ENCODE results near the gene GABRG3. TPM values are rescaled to one million over a fixed set of nuclear protein-coding genes. Genes with fewer than 3 reads are reported as not detected.

Gene GABRG3
- total and polyA plus RNA-seq, 10 of the 15 experiments (the other 5 are each of a cell fraction or from before 2014, with no cell fraction given), result 0.15 TPM; not detected in 9

DNA sequence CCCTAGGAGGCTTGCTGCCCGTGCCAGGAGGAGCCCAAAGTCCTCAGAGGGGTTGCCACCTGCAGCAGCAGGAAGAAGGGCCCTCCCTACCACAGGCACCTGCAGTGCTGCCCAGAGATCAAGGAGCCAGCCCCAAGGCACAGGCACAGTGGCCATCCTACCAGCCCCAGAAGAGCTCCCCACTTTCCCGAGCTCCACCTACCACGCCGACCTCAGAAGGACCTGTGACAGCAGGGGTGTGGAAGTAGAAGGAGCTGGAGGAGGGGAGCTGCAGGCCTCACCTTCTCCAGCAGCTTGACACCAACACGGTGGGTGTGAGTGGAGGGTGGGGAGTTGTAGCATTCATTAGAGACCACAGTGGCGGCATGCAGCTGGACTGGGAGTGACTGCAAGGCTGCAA lies 485.8 kb downstream of the GABRG3 start (continued):
- no peak for TF ChIP-seq MYC (IDR thresholded peaks at IDR 0.05; ENCODE audit: insufficient read depth, insufficient read length, insufficient replicate concordance, low read length, severe bottlenecking)
- TF ChIP-seq SPI1 (IDR thresholded peaks at IDR 0.05; ENCODE audit: borderline replicate concordance, insufficient read depth, low read depth, low read length), result no peak
- TF ChIP-seq MTA3 (IDR thresholded peaks at IDR 0.05; ENCODE audit: borderline replicate concordance, low read length), result no peak
- no peak for TF ChIP-seq NBN (IDR thresholded peaks at IDR 0.05)

DNA sequence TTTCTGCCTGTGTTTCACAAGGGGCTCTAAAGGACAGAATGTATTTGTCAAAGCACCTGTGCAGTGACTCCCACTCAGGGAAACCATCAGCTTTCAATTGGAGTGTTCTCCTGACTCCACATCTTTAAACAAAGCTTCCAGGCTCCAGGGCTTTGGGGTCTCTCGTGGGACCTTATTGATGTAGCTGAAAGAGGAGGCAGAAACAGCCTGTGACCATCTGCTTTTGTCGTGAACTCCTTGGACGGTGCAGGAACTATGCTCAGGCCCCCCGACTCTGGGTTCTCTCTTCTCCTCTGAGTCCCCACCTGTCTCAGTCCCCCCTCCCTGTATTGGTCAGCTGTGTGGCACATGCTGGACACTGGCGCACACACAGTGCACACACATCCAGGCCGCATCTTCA lies 486.8 kb downstream of the GABRG3 start:
- in situ Hi-C loops (cut with MboI), result loop anchor here (10.0 kb wide), 1 partner anchor 63 kb away; no protein-coding TSS in a partner anchor
- H3K79me2 ChIP-seq (ENCODE audit: control insufficient read depth, insufficient read depth, low read length), result no peaks in the 10 kb centered on the region
- intact Hi-C loops (cut with micrococcal nuclease; ENCODE audit: unreplicated experiment), result no loop called here
- no peak for TF ChIP-seq SRF (IDR thresholded peaks at IDR 0.05; ENCODE audit: low read depth in 2 of 2, low read length in 2 of 2)
- no peaks in the 10 kb centered on the region for H3K36me3 ChIP-seq (ENCODE audit: control insufficient read depth in 2 of 2, insufficient read depth in 2 of 2, low read length in 1 of 2)
- H3K9ac ChIP-seq (ENCODE audit: control insufficient read depth, insufficient read depth, low read length), result no peak overlapping the region
- POLR2A ChIA-PET, result no interaction called here
- DNase-seq (ENCODE audit: low read depth, low spot score) (no peak), ATAC-seq (no peak), FAIRE-seq (no peak)
- WGBS (ENCODE audit: insufficient coverage, insufficient replicate concordance, low lambda C conversion rate, missing lambda C conversion rate), result 56% methylated on average over 6 of the region's 6 CpGs
- H3K4me3 ChIP-seq, result no peak overlapping the region
- H3K4me2 ChIP-seq (ENCODE audit: control insufficient read depth, insufficient read depth), result no peak overlapping the region
- no peak overlapping the region for H3K27ac ChIP-seq (ENCODE audit: control insufficient read depth, insufficient read depth)
- no peaks in the 10 kb centered on the region for H4K20me1 ChIP-seq (ENCODE audit: control insufficient read depth, insufficient read depth)
- H3K27me3 ChIP-seq (replicated peaks in 1 of 2; ENCODE audit: control insufficient read depth in 2 of 2, insufficient read depth in 2 of 2, low read length in 1 of 2), result no peaks in the 10 kb centered on the region
- SMC1A ChIA-PET (ENCODE audit: uncharacterized antibody, unreplicated experiment), result no interaction called here
- H3K4me1 ChIP-seq (ENCODE audit: control insufficient read depth, insufficient read depth, low read length), result no peaks in the 10 kb centered on the region
- H3K9me3 ChIP-seq (replicated peaks; ENCODE audit: control insufficient read depth, insufficient read depth, low read length), result no peaks in the 10 kb centered on the region; the same call in 2 of the 3 replicates
- CTCF ChIA-PET, result no interaction called here
- no TSS peak for BruUV-seq (replicated peaks)
- no peak overlapping the region for H2AFZ ChIP-seq (ENCODE audit: control insufficient read depth, low read depth, low read length)
- RAD21 ChIA-PET (ENCODE audit: unreplicated experiment), result no interaction called here

DNA sequence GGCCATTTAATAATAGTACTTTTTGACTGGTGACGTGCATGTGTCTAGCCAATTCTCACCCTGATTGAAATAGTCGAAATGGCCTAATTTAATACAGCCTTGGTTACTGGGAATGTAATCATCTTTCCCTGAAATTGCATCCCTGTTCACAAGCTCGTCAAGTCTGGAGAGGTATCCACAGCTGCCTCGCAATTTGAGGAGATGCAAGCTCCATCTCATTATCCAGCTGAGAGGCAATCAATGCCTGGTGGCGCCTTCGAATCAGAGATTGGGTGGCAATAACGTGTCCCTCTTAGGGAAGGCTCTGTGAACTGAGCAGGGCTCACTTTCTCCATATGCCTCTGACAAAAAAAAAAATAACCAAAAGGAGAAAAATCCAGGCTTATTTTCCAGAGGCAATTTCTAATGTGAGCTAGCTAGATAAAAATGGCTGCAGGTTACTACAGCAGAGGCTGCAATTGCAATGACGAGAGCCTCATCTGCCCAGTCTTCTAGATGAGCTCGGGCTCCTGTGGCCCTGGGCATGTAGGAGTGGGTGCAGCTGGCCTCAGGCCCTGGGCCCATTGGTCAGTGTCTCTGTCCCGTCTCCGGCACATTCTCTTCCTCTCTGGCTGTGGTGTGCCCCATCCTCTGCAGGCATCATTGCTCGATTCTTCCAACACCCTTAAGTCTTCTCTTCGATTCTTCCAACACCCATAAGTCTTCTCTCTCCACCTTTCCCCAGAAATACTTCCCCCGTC lies 487.5 kb downstream of the GABRG3 start:
- ChIA-PET CTCF (no interaction called here), RAD21 (ENCODE audit: unreplicated experiment) (no interaction called here), SMC1A (ENCODE audit: uncharacterized antibody, unreplicated experiment) (no interaction called here), POLR2A (no interaction called here)
- no peak for FAIRE-seq
- Histone ChIP-seq H3K9me3 (replicated peaks; ENCODE audit: control insufficient read depth, insufficient read depth, low read length) (no peaks in the 10 kb centered on the region; the same call in 2 of the 3 replicates), H3K27me3 (replicated peaks in 1 of 2; ENCODE audit: control insufficient read depth in 2 of 2, insufficient read depth in 2 of 2, low read length in 1 of 2) (no peaks in the 10 kb centered on the region), H4K20me1 (ENCODE audit: control insufficient read depth, insufficient read depth) (no peaks in the 10 kb centered on the region), H3K36me3 (ENCODE audit: control insufficient read depth in 2 of 2, insufficient read depth in 2 of 2, low read length in 1 of 2) (no peaks in the 10 kb centered on the region), H3K4me2 (ENCODE audit: control insufficient read depth, insufficient read depth) (no peak overlapping the region), H3K4me3 (no peak overlapping the region), H3K4me1 (ENCODE audit: control insufficient read depth, insufficient read depth, low read length) (no peaks in the 10 kb centered on the region), H2AFZ (ENCODE audit: control insufficient read depth, low read depth, low read length) (no peak overlapping the region), H3K9ac (ENCODE audit: control insufficient read depth, insufficient read depth, low read length) (no peak overlapping the region), H3K27ac (ENCODE audit: control insufficient read depth, insufficient read depth) (no peak overlapping the region), H3K79me2 (ENCODE audit: control insufficient read depth, insufficient read depth, low read length) (no peaks in the 10 kb centered on the region)
- intact Hi-C loops (cut with micrococcal nuclease; ENCODE audit: unreplicated experiment) (no loop called here), in situ Hi-C loops (cut with MboI) (loop anchor here (10.0 kb wide), 1 partner anchor 64 kb away; no protein-coding TSS in a partner anchor)
- no peak for DNase-seq (ENCODE audit: low read depth, low spot score)
- 28% methylated on average over 14 of the region's 14 CpGs for WGBS (ENCODE audit: insufficient coverage, insufficient replicate concordance, low lambda C conversion rate, missing lambda C conversion rate)
- no peak for ATAC-seq
- no TSS peak for BruUV-seq (replicated peaks)
- TF ChIP-seq RAD21 (IDR thresholded peaks at IDR 0.05; ENCODE audit: insufficient read depth, low read depth, low read length), result no peak
- no peak for TF ChIP-seq RAD51 (IDR thresholded peaks at IDR 0.05)
- no peak for TF ChIP-seq KDM1A (IDR thresholded peaks at IDR 0.05; ENCODE audit: borderline replicate concordance)
- TF ChIP-seq NFXL1 (IDR thresholded peaks at IDR 0.05; ENCODE audit: borderline replicate concordance), result no peak
- TF ChIP-seq, protein P1, sequence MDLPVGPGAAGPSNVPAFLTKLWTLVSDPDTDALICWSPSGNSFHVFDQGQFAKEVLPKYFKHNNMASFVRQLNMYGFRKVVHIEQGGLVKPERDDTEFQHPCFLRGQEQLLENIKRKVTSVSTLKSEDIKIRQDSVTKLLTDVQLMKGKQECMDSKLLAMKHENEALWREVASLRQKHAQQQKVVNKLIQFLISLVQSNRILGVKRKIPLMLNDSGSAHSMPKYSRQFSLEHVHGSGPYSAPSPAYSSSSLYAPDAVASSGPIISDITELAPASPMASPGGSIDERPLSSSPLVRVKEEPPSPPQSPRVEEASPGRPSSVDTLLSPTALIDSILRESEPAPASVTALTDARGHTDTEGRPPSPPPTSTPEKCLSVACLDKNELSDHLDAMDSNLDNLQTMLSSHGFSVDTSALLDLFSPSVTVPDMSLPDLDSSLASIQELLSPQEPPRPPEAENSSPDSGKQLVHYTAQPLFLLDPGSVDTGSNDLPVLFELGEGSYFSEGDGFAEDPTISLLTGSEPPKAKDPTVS (IDR thresholded peaks at IDR 0.05; ENCODE audit: low read depth, low read length), result no peak
- no peak for TF ChIP-seq HDAC2 (IDR thresholded peaks at IDR 0.05)
- TF ChIP-seq, protein P2, sequence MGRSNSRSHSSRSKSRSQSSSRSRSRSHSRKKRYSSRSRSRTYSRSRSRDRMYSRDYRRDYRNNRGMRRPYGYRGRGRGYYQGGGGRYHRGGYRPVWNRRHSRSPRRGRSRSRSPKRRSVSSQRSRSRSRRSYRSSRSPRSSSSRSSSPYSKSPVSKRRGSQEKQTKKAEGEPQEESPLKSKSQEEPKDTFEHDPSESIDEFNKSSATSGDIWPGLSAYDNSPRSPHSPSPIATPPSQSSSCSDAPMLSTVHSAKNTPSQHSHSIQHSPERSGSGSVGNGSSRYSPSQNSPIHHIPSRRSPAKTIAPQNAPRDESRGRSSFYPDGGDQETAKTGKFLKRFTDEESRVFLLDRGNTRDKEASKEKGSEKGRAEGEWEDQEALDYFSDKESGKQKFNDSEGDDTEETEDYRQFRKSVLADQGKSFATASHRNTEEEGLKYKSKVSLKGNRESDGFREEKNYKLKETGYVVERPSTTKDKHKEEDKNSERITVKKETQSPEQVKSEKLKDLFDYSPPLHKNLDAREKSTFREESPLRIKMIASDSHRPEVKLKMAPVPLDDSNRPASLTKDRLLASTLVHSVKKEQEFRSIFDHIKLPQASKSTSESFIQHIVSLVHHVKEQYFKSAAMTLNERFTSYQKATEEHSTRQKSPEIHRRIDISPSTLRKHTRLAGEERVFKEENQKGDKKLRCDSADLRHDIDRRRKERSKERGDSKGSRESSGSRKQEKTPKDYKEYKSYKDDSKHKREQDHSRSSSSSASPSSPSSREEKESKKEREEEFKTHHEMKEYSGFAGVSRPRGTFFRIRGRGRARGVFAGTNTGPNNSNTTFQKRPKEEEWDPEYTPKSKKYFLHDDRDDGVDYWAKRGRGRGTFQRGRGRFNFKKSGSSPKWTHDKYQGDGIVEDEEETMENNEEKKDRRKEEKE (IDR thresholded peaks at IDR 0.05), result no peak
